ENCODE measurements around the gene FMN2. TPM values are rescaled to one million over a fixed set of nuclear protein-coding genes. Genes with fewer than 3 reads are reported as not detected.
"Not testable (repeated sequence)": the region's sequence is repeated elsewhere in the genome, so short reads cannot be mapped to it uniquely, and the experiment has no call there.

FMN2 gene
- polyA plus RNA-seq, 4 donors, result 5.7 to 9.5 (median 8.1) TPM

GRCh38 chr1:240407407-240407806 is 315.7 kb downstream of the FMN2 start:
- DNase-seq (ENCODE audit: low read depth in 4 of 4, low spot score in 3 of 4), result no peak

GRCh38 chr1:240409615-240410014 is 317.9 kb downstream of the FMN2 start:
- no peak for DNase-seq (ENCODE audit: low read depth in 4 of 4, low spot score in 3 of 4)

- DNase-seq (ENCODE audit: low read depth in 4 of 4, low spot score in 3 of 4), result no peak
Observed at GRCh38 chr1:240413732-240414131, 322.0 kb downstream of the FMN2 start.

GRCh38 chr1:240414237-240414636 is 322.6 kb downstream of the FMN2 start:
- no peak for DNase-seq (ENCODE audit: low read depth in 4 of 4, low spot score in 3 of 4)

GRCh38 chr1:240415011-240415410 is 323.3 kb downstream of the FMN2 start:
- DNase-seq (ENCODE audit: low read depth in 4 of 4, low spot score in 3 of 4), result not testable (repeated sequence)

- DNase-seq (ENCODE audit: low read depth in 4 of 4, low spot score in 3 of 4), result no peak
Observed at GRCh38 chr1:240415532-240415931, 323.8 kb downstream of the FMN2 start.

GRCh38 chr1:240417317-240417716 is 325.6 kb downstream of the FMN2 start:
- DNase-seq (ENCODE audit: low read depth in 4 of 4, low spot score in 3 of 4), result no peak

- DNase-seq (ENCODE audit: low read depth in 4 of 4, low spot score in 3 of 4), result no peak
Observed at GRCh38 chr1:240420766-240421165, 329.1 kb downstream of the FMN2 start.

GRCh38 chr1:240423246-240423924 is 331.7 kb downstream of the FMN2 start:
- no peak for DNase-seq (ENCODE audit: low read depth in 4 of 4, low spot score in 3 of 4)

- no peak for DNase-seq (ENCODE audit: low read depth in 4 of 4, low spot score in 3 of 4)
Observed at GRCh38 chr1:240424740-240425464, 333.2 kb downstream of the FMN2 start.

- DNase-seq (ENCODE audit: low read depth in 4 of 4, low spot score in 3 of 4), result no peak
Observed at GRCh38 chr1:240426051-240426450, 334.4 kb downstream of the FMN2 start.

GRCh38 chr1:240435996-240436566 is 344.4 kb downstream of the FMN2 start:
- no peak for DNase-seq (ENCODE audit: low read depth in 4 of 4, low spot score in 3 of 4)

GRCh38 chr1:240441669-240442068 is 350.0 kb downstream of the FMN2 start:
- DNase-seq (ENCODE audit: low read depth in 4 of 4, low spot score in 3 of 4), result no peak

- DNase-seq (ENCODE audit: low read depth in 4 of 4, low spot score in 3 of 4), result no peak
Observed at GRCh38 chr1:240445369-240445768, 353.7 kb downstream of the FMN2 start.

- DNase-seq (ENCODE audit: low read depth in 4 of 4, low spot score in 3 of 4), result no peak
Observed at GRCh38 chr1:240455228-240455821, 363.6 kb downstream of the FMN2 start.

GRCh38 chr1:240457203-240457602 is 365.5 kb downstream of the FMN2 start:
- no peak for DNase-seq (ENCODE audit: low read depth in 4 of 4, low spot score in 3 of 4)

GRCh38 chr1:240462277-240462676 is 370.6 kb downstream of the FMN2 start:
- DNase-seq (ENCODE audit: low read depth in 4 of 4, low spot score in 3 of 4), result no peak

- no peak for DNase-seq (ENCODE audit: low read depth in 4 of 4, low spot score in 3 of 4)
Observed at GRCh38 chr1:240462766-240463395, 371.2 kb downstream of the FMN2 start.

- DNase-seq (ENCODE audit: low read depth in 4 of 4, low spot score in 3 of 4), result no peak
Observed at GRCh38 chr1:240464099-240464498, 372.4 kb downstream of the FMN2 start.

GRCh38 chr1:240465531-240465940 is 373.9 kb downstream of the FMN2 start:
- no peak for DNase-seq (ENCODE audit: low read depth in 4 of 4, low spot score in 3 of 4)

GRCh38 chr1:240466509-240466908 is 374.8 kb downstream of the FMN2 start:
- no peak for DNase-seq (ENCODE audit: low read depth in 4 of 4, low spot score in 3 of 4)

All from left renal pelvis (tissue), 4 donors.